GM18498 (cell line): ENCODE data around the gene NECTIN4.

Source experiments
- ATAC-seq: cut with Tn5 transposase; IDR thresholded peaks from one replicate; pipeline ENCODE4 v1.9.1; 2021; ENCODE audit warnings: mild to moderate bottlenecking, moderate library complexity; ENCODE audit not compliant: unreplicated experiment

The NECTIN4 gene

DNA sequence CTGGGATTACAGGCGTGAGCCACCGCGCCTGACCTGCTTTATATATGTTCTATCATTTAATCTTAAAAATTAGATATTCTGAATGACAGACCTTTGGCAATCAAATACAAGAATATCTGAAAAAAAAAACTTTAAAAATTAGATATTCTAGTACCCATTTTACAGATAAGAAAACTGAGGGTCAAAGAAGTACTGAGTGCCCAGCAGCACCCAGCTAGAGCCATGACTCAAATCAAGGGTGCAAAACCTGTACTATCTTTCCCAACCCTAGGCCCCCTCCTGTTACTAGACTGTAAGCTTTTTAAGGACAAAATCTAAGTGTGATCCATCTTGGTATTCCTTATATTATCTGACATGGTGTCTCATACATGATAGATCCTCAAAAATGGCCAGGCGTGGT, 27.9 kb downstream of the NECTIN4 start:
- no peak for ATAC-seq

DNA sequence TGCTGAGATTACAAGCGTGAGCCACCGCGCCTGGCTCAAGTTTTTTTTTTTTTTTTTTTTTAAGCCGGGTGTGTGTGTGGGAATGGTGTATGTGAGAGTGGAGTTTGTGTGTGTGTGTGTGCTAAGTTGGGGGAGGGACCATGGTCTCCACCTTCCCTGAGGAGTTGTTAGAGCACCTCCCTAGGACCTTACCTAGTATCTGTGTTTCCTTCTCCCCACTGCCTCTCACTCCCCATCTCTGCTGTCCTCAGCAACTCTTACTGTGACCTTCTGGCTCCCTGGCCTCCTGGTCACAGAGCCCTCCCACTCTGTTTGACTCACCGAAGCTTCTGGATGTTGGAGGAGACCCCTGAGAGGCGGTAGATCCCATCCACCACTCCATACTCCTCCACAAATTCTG, 30.1 kb downstream of the NECTIN4 start:
- no peak for ATAC-seq

DNA sequence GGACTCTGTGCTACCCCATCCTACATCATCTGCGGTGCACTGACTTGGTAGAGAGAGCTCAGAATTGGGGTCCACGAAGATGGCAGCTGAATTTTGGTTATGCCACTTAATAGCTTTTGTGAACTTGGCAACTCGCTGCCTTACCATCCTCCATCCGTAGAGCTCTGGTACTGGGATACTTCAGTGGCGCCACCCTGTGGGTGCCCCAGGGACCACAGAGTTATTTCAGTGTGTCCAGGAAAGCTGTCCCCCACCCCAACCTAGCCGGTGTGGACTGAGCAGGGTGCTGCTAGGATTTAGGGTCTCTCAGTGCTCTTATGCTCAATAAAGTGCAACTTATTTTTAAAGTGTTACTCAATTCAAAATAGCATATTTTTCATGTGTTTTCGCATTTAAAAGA, 34.6 kb downstream of the NECTIN4 start:
- ATAC-seq, result no peak

DNA sequence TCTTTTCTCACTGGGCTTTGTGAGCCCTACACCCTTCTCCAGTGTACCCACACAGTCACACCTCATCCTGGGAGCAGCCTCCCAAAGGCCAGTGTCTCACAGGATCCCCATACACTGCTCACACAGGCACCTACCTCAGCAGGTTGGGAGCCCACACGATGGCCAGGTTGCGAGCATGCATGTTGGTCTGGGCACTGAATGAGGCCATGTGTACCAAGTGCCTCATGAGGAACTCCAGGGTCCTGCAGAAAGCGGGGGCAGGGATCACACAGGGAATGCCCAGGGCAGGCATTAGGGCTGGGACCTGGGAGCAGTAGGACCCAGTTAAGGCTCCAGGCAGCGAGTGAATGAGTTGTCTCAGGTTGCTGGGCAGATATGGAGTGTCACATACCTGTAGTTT, 35.1 kb downstream of the NECTIN4 start:
- no peak for ATAC-seq

DNA sequence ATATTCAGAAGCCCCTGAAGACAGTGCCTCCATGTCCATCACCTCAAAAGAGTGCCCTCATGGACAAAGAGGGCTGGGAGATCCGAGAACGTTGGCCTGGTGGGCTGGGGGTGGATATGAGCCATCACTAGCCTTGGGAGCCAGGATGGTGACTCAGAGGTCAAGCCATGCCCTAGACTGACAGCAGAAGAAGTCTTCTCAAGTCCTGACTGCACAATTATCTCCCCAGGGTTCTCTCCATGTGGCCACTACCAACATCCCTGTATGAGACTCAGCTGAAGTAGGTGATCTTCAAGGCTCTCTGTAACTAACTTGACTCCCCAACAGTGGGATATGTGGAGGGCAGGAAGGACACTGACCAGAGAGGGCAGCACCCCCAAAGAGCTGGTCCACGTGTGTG, 36.5 kb downstream of the NECTIN4 start:
- no peak for ATAC-seq

DNA sequence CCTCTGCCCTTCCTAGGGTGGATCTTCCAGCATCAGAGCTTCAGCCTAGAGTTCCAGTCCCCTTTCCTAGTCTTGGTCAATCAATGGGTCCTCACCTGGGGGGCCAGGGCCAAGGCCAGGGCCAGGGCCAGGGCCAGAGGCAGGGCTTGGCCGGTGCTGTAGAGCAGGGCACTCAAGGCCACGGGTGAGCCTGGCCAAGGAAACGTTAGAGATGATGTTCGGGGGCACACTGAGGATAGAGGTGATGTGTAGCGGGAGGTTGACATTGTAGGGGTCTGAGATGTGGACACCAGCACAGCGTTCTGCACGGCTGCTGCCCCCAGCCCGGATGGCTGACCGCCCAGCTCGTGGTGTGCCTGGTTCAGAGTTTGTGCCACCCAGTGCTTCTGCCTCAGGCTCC, 38.1 kb downstream of the NECTIN4 start:
- ATAC-seq, result no peak

DNA sequence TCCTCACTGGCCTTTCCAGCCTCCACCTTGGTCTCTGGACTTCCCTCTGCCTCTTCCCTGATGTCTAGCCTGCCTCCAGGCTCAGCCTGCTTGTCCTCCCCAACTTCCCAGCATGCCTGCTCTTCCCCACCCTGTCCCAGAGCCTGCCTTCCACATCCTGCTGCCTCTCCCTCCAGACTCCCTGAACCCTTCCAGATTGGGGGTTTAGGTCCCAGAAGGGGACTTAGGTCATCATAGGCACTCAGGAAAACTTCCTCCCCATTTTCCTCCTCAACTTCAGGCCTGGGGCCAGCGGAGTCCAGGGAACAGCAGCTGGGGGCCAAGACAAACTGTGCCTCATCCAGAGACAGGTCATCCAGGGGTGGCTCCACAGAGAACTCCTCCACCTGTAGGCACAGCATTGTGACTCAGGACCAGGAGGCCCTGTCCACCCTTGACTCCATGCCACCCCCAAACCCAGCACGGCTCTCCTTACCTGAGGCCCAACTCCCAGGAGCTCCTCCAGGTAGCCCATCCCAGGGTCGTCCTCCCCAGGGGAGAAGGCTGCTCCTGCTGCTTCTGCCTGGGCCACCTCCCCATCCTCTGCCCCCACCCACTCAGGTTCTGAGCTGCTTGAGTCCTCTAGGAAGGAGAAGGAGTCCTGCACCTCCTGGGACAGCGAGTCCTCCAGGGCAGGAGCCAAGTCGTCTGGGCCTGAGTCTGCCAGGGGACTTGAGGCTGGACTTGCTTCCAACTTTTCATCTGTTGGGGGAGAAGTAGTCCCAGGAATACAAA, 40.2 kb downstream of the NECTIN4 start:
- ATAC-seq, result no peak

DNA sequence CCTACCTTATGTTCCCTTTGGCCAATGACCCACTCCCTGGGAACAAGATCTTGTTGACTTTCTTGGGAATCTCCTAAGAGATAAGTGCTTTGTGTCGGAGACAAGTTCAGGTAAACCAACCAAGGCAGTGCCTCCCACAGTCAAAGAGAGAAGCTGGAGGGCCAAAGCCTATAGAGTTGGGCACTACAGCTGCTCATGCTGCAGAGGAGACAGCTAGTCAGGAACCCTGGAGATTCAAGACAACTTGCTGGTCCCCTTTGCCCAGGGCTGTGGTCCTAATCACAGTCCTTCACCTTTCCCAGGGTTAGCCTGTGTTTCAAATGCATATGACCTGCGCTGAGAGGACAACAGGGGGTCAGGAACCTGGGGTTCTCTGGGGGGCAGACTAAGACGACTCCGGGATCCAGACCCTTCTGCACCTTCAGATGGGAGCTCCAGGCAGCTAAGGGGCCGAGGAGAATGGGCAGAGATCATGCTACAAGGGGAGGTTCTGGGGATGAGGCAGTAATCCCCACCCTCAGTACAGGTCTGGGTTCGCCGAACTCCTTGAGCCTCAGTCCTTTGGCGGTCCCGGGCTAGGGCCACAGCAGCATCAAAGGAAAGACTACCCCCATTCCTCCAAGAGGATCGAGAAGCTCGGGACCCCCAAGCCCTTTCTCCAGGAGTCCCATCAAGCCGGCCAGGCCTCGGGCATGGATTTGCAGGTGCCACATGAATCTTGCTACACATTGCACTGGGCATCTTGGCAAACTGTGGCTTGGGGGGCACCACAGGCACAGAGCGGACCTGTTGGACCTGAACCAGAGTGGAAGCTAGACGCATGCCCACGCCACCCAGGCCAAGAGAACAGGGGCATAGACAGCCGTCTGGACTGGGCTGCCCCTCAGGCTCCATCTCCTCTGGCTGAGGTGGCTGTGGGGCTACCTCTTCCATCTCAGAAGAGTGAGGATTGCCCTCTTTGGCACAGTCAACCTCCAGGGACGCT, 41.6 kb downstream of the NECTIN4 start:
- no peak for ATAC-seq

DNA sequence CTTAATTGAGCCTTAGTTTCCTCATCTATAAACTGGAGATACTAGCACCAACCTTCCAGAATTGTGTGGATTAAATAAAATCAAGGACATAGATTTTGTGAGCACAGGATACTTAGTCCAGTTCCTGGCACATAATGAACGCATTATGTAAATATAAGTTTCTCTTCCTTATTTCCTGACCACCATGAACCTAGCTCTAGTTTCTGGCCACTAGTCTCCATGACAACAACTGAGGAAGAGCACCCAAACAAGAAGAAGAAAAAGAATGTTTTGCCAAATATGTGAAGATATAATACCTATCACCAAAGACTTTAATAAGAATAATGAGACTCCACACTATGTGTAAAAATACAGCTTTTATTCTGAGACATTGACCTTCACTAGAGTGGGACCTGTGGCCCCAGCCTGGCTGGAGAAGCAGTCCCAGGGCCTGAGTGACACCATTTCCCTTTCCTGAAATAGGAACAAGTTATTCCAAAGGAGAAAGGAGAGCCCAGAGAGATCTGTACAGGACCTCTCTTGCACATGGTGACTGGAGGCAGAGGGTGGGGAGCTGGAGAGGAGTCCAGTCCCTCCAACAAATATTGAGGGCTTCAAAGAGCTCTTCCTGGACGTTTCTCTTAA, 42.6 kb downstream of the NECTIN4 start:
- ATAC-seq, result peak; percentile 39

DNA sequence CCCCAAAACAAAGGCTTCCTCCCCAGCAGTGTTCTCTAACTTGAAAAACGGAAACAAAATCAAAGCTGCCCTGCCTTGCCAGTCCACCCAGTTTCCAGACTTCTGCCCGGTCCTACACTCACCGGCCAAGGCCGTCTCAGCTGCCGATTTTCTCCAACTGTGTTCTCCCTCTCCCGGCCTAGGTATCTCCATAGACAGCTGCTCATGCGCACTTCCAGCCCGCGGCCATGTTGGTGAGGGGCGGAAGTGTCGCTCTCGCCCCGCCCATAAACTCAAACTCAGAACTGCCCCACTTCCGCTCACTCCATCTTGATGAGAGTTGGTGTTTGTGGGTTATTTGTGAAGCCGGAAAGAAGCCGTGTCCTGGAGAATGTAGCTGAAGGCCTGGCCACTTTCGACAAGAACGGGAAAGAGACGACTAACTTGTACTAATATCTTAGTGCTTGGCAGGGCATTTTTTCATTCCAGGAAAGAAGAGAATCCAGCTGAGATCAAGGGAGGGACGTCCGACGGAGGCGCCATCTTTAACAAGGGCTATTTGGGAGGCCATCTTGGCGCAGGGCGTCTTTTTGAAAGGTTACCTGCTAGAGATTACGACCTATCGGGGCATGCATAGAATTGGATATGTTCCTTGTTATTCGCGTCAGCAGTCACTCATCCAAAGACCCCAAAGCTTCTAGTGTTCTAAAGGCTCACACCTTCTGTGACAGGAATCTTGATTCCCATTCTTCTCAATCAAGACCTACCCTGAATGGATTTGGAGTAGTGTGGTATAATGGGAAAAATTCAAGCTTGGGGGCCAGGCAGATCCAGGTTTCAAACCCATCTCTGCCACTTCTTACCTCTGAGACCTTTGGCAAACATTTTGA, 43.4 kb downstream of the NECTIN4 start, which contains the start of gene USF1:
USF1 (minus strand) TSS at position 242 of the 869 bp plus-strand sequence. CDS start 2,702 bp downstream, outside the sequence.
- ATAC-seq, result peak; percentile 70

DNA sequence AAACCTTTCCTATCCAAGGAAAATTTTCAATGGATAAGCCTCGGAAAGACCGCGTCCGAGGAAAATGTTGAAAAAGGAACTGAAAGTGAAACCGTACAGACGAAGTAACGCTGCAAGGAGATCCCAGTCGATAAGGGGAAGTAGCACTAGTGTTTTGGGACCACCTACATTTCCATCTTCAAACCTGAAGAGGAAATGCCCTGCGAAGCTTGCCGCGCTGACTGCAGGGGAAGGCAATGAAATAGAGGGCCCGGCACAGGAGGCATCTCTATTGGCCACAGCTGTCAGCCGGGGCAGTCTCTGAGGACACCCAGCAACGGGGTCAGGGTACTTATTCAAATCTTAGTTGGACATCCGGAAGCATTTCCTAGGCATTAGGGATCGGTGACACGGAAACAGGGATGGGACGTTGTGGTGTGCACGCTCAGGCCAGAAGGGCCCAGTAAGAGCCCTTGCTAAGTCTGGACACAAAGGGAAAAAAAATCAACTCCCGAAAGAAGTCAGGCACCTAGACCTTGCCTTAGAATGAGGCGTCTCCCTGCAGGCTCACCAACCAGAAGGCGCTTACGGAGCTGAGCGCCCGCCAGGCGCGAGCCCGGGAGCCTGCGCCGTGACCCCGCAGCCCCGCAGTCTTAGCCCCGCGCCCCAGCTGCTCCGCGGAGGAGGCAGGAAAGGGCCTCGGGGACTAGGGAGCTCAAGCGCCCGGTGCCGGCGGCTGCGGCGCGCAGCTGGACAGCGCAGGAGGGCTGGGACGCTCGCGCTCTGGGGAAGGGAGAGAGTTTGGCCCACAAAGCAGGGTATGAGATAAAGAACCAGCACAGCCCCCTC, 44.2 kb downstream of the NECTIN4 start:
- peak; percentile 48 for ATAC-seq

DNA sequence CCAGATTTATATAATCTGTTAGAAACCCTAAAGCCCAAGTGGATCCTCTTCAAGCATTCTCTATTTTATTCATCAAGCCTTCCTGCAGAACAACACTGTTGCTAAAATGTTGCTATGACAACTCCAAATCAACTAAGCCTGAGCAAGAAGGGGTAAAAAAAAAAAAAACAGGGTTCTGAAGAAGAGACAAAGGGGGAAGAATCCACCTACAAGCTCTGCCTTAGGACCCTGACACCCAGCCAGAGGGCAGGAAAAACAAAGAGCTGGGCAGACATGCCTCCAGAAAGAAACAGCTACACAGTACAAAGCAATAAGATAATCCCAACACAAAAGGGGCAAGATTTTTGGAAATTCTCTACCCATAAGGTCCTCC, 44.8 kb downstream of the NECTIN4 start:
- no peak for ATAC-seq

DNA sequence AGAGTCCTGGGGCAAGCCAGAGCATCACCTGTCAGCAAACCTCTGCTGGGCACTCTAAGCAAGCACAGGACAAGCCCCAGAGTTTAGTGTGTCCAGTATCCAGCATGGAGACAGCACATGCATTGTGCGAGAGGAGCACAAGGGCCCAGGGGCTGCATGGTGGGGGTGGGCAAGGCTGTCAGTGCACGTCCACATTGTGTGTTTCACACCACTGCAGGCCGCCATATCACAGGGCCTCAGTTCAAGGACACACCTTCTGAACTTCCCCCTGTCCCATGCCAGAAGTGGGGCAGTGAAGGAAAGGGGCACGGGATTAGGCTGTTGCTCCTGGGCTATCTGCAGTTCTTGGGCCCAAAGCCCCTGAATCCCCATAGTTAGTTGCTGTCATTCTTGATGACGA, 49.8 kb downstream of the NECTIN4 start:
- no peak for ATAC-seq

DNA sequence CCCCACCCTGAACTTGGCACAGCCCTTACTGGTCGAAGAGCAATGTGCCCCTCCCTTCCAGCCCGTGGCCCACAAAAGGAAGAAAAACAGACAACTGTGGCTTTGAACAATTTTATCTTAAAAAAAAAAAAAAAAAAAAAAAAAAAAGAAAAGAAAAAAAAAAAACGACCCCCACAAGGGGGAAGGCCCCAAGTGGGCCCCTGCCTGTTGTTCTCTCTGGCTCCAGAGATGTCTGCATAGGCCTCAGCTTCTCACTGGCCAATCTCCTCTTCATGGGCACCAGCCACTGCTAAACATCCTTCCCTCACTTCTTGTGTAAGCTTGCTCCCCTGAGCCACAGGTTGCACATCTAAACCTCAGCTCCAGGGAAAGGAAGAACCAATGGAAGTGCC, 50.2 kb downstream of the NECTIN4 start:
- ATAC-seq, result no peak

DNA sequence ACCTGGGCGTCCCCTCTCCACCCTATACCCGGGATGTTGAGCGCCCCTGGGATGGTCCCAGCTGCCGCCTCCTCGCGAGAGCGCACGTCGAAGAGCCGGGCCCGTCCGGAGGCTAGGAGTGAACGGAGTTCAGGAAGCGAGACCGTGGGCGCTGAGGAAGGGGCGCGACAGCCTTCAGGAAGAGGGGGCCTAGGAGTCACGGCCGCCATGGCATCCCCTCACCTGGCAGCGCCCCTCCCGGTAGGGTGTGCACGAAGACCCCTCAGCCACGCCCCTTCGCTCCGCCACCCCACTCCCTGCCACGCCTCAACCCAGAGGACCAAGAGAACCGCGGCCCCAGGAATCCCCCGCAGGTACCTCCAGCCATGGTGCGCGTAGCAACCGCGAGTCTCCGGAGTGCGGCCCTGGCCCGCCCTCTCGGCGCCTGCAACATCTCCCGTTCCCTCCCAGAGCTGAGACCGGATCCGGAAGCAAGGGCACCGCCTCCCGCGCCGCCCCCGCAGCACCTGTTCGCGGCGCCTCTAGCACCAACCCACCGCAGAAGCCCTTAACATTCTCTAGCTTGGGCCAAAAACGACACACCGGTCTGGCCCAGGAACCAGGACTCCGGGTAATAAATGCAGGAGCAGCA, 50.7 kb downstream of the NECTIN4 start, which contains the start of gene TSTD1:
TSTD1 (minus strand) TSS at position 442 of the 631 bp plus-strand sequence; CDS start at position 367, 75 bp downstream.
- peak; percentile 85 for ATAC-seq

DNA sequence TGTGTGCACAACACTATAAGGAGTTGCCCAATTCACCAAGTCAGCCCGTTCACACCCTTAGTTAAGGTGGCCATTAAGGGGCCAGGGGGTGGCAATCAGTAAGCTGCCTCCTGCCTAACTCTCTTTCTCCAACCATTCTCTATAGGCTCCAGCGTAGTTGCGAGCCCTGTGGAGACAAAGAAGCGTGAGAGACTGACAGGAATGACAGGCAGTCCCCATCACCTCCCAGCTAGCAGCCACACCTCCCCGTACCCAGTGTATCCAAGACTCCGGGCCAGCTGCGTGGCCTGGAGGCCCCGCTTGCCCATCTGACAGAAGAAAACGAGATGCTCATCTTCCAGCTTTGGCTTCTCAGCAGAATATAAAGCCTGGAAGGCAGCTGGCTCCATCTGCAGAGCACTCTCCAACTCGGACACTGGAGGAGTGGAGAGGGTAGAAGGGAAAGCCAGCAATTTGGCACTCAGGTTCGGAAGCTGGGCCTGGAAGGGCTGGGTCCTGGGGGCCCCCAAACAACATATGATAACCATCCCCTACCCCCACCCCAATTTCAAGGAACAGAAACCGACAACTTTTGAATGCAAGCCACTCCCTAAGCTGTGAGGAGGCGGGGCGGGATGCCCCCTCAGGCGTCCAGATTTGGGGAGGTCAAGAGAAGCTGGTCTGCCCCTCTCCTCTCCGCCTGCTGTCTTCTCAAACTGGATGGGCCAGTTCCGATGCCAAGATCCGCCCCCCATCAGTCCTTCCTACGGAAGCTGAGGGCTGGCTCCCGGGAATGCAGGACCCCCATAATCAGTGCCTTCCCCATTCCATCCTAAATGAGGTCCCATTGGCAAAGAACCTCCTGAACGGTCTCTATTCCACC, 51.5 kb downstream of the NECTIN4 start:
- ATAC-seq, result no peak

DNA sequence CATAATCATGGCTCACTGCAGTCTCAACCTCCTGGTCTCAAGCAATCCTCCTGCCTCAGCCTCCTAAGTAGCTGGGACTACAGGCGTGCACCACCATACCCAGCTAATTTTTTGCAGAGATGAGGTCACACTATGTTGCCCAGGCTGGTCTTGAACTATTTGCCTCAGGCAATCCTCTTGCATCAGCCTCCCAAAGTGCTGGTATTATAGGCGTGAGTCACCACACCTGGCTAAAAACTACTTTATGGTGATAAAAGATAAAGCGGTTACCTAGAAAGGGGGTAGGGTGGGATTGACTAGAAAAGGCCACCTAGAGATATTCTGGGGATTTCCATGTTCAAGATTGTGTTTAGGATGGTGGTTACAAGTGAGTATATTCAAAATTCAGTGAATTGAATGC, 55.6 kb downstream of the NECTIN4 start:
- no peak for ATAC-seq

DNA sequence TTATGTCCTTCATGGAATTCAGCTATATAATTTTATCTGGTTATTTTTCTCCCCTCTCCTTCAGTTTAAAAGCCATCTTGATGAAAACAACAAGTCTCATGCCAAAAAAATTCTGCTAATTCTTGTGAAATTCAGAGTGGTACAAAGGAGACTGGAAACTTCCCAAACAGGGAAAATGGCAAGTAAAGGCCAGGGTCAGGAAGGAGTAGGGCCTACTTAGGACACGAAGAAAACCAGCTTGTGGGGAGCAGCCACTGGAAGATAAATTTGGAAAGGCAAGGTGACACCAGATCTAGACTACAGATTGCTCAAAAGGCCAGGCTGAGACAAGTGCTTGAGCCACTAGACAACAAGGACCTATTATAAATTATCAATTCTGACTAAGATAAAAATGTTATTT, 56.9 kb downstream of the NECTIN4 start:
- ATAC-seq, result no peak
